ENCODE measurements around the gene NDUFS7. TPM values are rescaled to one million over a fixed set of nuclear protein-coding genes. Genes with fewer than 3 reads are reported as not detected.

NDUFS7 gene
- total RNA-seq, 2 experiments from 2014 or later = 99.3 to 103 TPM

DNA sequence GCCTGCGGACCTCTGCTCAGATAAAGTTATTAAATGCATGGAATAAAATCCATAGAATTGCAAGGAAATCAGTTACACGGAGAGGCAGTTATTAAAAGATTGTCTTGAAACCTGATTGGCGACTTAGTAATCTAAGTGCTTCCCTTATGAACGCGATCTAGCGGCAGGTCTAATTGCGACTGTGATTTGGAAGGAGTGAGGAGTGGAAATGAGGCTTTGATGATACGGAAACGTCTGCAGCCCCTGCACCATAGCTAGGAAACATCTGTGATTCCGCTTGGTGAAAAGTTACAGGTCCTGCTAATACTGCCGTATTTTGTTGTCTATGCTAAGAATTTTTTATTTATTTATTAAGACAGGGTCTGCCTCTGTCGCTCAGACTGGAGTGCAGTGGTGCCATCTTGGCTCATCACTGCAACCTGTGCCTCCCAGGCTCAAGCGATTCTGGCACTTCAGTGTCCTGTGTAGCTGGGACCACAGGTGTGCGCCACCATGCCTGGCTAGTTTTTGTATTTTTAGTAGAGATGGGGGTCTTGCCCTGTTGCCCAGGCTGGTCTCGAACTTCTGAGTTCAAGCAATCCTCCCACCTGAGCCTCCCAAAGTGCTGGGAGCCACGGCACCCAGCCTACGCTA, 887 bp downstream of the NDUFS7 start:
- Mint-ChIP-seq H3K27ac (peak overlapping the region; percentile 7), H3K4me1 (peaks cover 20% of the 10 kb centered on the region), H3K4me3 (peak overlapping the region; percentile 85), H3K27me3 (peaks cover 4% of the 10 kb centered on the region), H3K36me3 (ENCODE audit: low read depth) (peaks cover 15% of the 10 kb centered on the region), H3K9me3 (no peaks in the 10 kb centered on the region)
- CTCF ChIA-PET = no interaction called here
- no peak for DNase-seq
- POLR2A ChIA-PET = no interaction called here

DNA sequence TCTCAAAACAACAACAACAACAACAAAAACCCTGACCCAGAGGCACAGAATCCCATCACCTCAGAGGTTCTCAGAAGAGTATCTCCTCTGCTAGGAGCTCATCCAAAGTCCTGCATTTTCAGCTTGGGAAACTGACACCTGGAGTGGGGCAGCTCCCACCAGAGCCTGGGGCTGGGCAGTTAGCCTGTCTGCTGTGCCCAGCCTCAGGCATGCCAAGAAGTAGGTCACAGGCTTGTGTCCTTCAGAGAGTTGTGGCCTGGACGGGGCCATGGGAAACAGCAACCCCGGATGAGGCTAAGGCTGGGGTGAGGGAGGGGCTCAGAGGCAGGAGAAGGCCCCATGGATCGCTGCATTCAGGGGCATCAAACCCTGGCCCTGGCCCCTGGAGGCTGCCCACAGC, 2.1 kb downstream of the NDUFS7 start:
- Mint-ChIP-seq H3K27ac (no peak overlapping the region), H3K36me3 (ENCODE audit: low read depth) (peaks cover 17% of the 10 kb centered on the region), H3K4me1 (peaks cover 20% of the 10 kb centered on the region), H3K4me3 (no peak overlapping the region), H3K9me3 (no peaks in the 10 kb centered on the region), H3K27me3 (peaks cover 4% of the 10 kb centered on the region)
- ChIA-PET CTCF (interaction anchor here (0.6 to 0.8 kb wide), 2 partner anchors 52 to 139 kb away, joined by 3 to 4 read pairs; no protein-coding TSS in a partner anchor), POLR2A (no interaction called here)
- DNase-seq = no peak

DNA sequence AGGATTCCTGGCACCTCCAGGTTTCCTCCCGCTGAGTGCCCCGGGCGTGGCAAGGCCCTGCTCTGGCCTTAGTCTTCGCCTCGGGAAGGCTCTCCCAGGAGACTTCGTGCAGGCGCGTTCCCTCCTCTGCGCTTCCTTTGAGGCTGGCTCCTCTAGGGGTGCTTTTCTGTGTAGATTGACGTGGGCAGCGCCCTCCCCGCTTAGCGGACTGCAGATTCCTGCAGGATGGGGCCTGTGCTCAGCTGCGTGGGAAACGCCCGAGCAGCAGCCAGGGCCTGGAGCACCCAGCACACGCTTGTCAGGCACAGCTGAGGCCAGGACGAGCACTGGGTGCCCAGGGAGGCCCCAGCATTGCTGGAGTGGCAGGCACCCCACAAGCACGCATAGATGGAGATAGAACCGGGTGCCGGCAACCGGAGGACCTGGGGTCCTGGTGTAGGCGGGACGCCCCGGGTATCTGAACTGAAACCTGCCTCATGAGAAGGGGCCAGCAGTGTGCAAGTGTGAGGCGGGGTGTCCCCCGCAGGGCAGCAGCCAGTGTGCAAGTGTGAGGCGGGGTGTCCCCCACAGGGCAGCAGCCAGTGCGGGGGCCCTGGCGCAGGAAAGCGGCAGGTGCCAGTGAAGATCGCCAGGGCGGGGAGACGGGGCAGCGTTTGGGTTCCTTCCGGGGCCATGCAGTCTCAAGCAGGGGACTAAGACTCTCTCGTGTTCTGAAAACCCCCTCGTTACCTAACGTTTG, 3.4 kb downstream of the NDUFS7 start:
- Mint-ChIP-seq H3K27me3 (peaks cover 4% of the 10 kb centered on the region), H3K4me3 (no peak overlapping the region), H3K9me3 (no peaks in the 10 kb centered on the region), H3K4me1 (peaks cover 20% of the 10 kb centered on the region), H3K27ac (no peak overlapping the region), H3K36me3 (ENCODE audit: low read depth) (peaks cover 21% of the 10 kb centered on the region)
- ChIA-PET POLR2A (no interaction called here), CTCF (no interaction called here)
- no peak for DNase-seq

- H3K36me3 Mint-ChIP-seq (ENCODE audit: low read depth) = peaks cover 21% of the 10 kb centered on the region
- peaks cover 17% of the 10 kb centered on the region for H3K4me1 Mint-ChIP-seq
- DNase-seq = no peak
- ChIA-PET CTCF (no interaction called here), POLR2A (no interaction called here)
- no peak overlapping the region for H3K27ac Mint-ChIP-seq
- H3K9me3 Mint-ChIP-seq = no peaks in the 10 kb centered on the region
- H3K4me3 Mint-ChIP-seq = no peak overlapping the region
- H3K27me3 Mint-ChIP-seq = peaks cover 4% of the 10 kb centered on the region
These were observed 4.3 kb downstream of the NDUFS7 start for GRCh38 chr19:1387684-1388636.

DNA sequence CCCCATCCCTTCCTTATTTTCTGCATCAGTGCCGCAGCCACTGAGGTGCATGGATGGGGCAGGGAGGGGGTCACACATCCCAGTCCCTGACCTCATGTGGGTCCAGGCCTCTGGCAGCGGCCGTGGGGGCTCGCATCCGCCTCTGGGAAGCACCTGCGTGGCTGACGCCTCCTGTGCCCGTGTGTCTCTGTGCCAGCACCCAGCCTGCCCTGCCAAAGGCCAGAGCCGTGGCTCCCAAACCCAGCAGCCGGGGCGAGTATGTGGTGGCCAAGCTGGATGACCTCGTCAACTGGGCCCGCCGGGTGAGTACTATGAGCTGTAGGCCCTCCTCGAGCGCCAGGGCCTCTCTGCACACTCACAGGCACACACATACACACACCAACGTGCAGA, 4.9 kb downstream of the NDUFS7 start:
- H3K27ac Mint-ChIP-seq = no peak overlapping the region
- CTCF ChIA-PET = no interaction called here
- peaks cover 18% of the 10 kb centered on the region for H3K36me3 Mint-ChIP-seq (ENCODE audit: low read depth)
- no peak overlapping the region for H3K4me3 Mint-ChIP-seq
- no peaks in the 10 kb centered on the region for H3K9me3 Mint-ChIP-seq
- H3K4me1 Mint-ChIP-seq = peaks cover 10% of the 10 kb centered on the region
- no peaks in the 10 kb centered on the region for H3K27me3 Mint-ChIP-seq
- no peak for DNase-seq
- POLR2A ChIA-PET = no interaction called here

DNA sequence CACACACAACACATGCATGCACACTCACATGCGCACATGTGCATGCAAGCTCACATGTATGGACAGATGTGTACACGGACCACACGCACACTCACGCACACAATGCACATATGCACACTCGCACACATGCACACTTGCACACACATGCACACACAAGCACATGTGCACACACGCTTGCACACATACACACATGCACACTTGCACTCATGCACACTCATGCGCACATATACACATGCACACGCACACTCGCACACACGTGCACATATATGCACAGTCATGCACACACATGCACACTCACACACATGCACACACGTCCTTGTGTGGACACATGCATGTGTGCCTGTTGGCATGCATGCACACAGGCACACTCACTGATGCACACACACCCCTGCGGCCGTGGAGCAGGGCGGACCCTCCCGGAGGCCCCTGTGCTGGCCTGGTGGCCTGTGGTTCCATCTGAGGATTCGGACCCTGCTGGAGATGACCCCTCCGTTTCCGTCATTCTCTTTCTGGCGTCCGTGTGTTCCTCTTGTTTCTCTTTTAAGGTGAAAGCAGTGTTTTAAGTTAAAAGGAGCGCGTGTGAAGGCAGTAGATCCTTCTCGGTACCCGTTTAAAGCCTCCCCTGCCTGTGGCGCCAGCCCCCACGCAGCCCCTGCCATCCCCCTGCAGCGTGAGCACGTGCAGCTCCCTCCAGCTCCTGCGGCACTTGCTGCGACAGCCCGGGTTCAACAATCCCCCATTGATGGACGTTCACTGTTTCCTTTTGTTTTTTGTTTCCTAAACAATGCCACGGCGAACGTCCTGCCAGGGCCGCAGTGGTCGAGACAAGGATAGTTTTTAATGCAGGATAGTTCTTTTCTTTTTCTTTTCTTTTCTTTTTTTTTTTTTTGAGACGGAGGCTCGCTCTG, 5.6 kb downstream of the NDUFS7 start:
- H3K9me3 Mint-ChIP-seq = no peaks in the 10 kb centered on the region
- no peak overlapping the region for H3K4me3 Mint-ChIP-seq
- ChIA-PET CTCF (no interaction called here), POLR2A (no interaction called here)
- H3K36me3 Mint-ChIP-seq (ENCODE audit: low read depth) = peaks cover 18% of the 10 kb centered on the region
- H3K27me3 Mint-ChIP-seq = no peaks in the 10 kb centered on the region
- no peak overlapping the region for H3K27ac Mint-ChIP-seq
- H3K4me1 Mint-ChIP-seq = peaks cover 9% of the 10 kb centered on the region
- DNase-seq = no peak

DNA sequence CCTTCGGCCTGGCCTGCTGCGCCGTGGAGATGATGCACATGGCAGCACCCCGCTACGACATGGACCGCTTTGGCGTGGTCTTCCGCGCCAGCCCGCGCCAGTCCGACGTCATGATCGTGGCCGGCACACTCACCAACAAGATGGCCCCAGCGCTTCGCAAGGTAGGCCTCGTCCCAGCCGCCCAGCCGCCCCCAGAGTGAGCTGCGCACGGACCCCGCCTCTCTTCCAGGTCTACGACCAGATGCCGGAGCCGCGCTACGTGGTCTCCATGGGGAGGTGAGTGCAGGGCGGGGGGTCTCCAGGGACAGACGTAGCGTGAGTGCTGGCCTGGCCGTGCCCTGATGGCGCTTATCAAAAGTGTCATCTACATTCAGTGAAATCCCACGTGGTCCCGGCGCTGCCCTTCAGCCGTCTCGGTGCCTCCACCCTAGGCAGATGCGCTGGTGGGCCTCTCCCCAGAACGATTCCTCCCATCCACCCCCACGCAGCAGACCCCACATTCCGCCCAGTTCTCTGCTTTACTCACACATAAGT, 7.2 kb downstream of the NDUFS7 start:
- H3K4me3 Mint-ChIP-seq = no peak overlapping the region
- no peak overlapping the region for H3K27ac Mint-ChIP-seq
- no peaks in the 10 kb centered on the region for H3K27me3 Mint-ChIP-seq
- H3K4me1 Mint-ChIP-seq = no peaks in the 10 kb centered on the region
- DNase-seq = no peak
- POLR2A ChIA-PET = no interaction called here
- H3K36me3 Mint-ChIP-seq (ENCODE audit: low read depth) = peaks cover 18% of the 10 kb centered on the region
- no peaks in the 10 kb centered on the region for H3K9me3 Mint-ChIP-seq
- CTCF ChIA-PET = no interaction called here

GRCh38 chr19:1392407-1392806, 8.7 kb downstream of the NDUFS7 start:
- Mint-ChIP-seq H3K9me3 (no peaks in the 10 kb centered on the region), H3K27me3 (no peaks in the 10 kb centered on the region), H3K36me3 (ENCODE audit: low read depth) (peaks cover 18% of the 10 kb centered on the region), H3K4me3 (no peak overlapping the region), H3K4me1 (peaks cover 9% of the 10 kb centered on the region), H3K27ac (no peak overlapping the region)
- no peak for DNase-seq
- POLR2A ChIA-PET = no interaction called here
- CTCF ChIA-PET = no interaction called here

DNA sequence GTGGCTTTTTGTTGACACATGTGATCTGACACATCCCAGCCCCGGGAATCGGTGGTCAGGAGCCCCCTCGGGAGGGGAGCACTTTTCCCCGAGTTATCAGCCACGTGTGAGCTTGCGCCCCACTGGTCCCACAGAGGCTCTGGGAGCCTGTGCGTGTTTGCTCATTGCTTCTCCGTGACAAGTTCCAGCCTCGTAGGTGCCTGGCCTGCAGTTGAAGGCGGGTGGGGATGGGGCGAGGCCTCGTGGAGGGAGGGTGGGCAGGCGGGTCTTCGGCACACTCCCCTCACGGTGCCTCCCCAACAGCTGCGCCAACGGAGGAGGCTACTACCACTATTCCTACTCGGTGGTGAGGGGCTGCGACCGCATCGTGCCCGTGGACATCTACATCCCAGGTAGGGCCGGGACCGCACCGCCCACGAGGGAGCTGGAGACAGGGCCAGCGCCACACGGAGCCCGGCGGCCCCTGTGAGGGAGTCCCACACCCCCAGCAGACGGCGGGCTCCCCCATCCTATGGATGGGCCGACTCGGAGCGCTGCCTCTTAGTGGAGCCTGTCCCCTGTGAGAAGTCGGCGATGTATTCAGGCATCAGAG, 9.3 kb downstream of the NDUFS7 start:
- Mint-ChIP-seq H3K27me3 (no peaks in the 10 kb centered on the region), H3K9me3 (no peaks in the 10 kb centered on the region), H3K4me3 (no peak overlapping the region), H3K4me1 (peaks cover 9% of the 10 kb centered on the region), H3K27ac (no peak overlapping the region), H3K36me3 (ENCODE audit: low read depth) (peaks cover 18% of the 10 kb centered on the region)
- ChIA-PET POLR2A (no interaction called here), CTCF (no interaction called here)
- DNase-seq = no peak

GRCh38 chr19:1393841-1394240, 10.1 kb downstream of the NDUFS7 start:
- H3K36me3 Mint-ChIP-seq (ENCODE audit: low read depth) = peaks cover 13% of the 10 kb centered on the region
- H3K4me1 Mint-ChIP-seq = peaks cover 12% of the 10 kb centered on the region
- ChIA-PET CTCF (interaction anchor here (0.9 kb wide), 1 partner anchor 127 kb away, joined by 3 read pairs; no protein-coding TSS in a partner anchor), POLR2A (no interaction called here)
- DNase-seq = no peak
- no peaks in the 10 kb centered on the region for H3K9me3 Mint-ChIP-seq
- H3K4me3 Mint-ChIP-seq = no peak overlapping the region
- H3K27me3 Mint-ChIP-seq = no peaks in the 10 kb centered on the region
- H3K27ac Mint-ChIP-seq = no peak overlapping the region

DNA sequence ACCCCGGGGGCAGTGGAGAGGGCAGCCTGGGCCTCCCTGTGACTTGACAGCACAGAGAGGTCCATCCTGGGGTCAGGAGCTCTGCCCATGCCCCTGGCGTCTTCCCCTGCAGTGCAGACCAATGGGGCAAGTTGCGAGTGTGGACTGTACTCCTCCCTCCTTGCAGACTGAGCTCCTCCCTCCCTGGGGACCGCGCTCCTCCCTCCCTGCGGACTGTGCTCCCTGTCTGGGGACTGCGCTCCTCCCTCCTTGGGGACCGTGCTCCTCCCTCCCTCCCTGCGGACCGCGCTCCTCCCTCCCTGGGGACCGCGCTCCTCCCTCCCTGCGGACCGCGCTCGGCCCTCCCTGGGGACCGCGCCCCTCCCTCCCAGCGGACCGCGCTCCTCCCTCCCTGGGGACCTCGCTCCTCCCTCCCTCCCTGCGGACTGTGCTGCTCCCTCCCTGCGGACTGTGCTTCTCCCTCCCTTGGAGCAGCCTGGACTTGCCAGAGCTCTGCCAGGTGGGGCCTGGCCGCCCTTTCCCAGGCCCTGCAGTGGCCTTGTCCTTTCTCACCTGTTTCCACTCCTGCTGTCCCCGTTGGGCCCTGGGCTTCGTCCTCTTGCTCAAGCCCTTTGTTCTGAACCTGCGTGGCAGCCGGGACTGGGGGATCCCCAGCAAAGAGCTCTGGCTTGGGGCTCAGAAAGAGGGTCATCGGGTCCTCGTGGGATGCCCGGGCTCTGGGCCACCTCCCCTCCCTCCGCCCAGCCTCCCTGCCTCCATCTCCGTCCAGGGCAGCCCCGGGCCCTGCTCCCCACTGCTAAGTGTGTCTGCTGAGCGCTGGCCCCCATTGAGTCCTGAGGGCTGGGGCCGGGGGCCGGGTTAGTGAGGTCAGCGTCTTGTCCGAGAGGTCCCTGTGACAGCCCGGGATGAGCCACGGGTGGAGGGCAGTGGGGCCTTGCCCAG, 10.8 kb downstream of the NDUFS7 start:
- POLR2A ChIA-PET = no interaction called here
- H3K36me3 Mint-ChIP-seq (ENCODE audit: low read depth) = peaks cover 6% of the 10 kb centered on the region
- no peak overlapping the region for H3K4me3 Mint-ChIP-seq
- DNase-seq = no peak
- H3K27me3 Mint-ChIP-seq = no peaks in the 10 kb centered on the region
- CTCF ChIA-PET = interaction anchor here (0.5 to 0.9 kb wide), 2 partner anchors 128 to 1243 kb away, joined by 3 read pairs; no protein-coding TSS in a partner anchor
- no peak overlapping the region for H3K27ac Mint-ChIP-seq
- H3K4me1 Mint-ChIP-seq = peaks cover 12% of the 10 kb centered on the region
- no peaks in the 10 kb centered on the region for H3K9me3 Mint-ChIP-seq
